AG20443 (cell line): ENCODE data around the gene ENTPD6.
"Not testable (repeated sequence)": the region's sequence is repeated elsewhere in the genome, so short reads cannot be mapped to it uniquely, and the experiment has no call there.

Experiments used
- DNase-seq: peaks from one replicate; pipeline ENCODE4 v3.0.0; 2012; ENCODE audit warnings: low spot score, mixed read lengths

Gene ENTPD6

DNA sequence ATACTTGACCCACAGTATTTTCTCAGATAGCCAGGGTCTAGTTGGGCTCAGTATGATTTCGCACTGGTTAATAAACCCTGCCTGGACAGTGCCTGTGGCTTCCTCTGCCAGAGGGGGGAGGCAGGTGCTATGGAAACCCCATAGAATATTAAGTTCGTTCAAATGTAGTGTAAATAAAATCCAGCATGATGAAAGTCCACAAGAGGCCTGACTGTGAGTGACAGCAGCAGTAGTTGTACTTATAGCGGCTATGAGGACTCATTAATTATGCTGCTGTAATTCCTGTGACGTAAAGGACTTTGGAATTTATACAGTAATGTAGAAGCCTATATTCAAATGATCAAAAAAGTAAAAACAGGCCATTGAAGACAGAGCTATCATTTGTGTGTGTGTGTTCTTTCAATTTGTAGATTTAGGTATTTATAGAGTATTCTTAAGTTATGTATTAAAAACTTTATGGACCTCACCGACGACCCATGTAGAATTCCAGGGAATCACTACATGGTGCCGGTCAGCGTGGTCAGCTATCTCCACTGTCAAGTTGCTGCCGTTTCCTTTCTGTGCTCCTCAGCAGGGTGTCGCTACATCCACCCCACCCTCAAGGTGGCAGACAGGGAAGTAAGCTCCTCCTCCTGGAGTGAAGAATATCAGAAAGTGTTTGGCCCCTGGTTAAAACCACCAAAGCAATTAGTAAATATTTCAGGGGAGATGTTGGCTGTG is 62.4 kb downstream of the ENTPD6 start:
- DNase-seq: no peak

DNA sequence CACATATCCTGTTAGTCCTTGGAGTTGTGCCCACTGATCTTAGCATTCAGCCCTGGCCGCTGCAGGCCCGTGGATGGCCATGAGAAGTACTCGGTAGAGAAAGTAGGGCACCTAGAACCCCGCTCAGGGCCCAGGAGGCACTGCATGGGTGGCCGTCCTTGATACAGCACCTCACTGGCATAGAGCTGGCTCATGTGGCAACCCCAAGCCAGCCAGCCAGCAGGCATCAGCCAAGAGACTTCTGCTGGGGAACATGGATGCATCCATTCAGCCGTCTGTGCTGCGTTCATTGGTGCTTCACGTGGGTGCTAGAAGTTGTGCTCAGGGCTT is 62.9 kb downstream of the ENTPD6 start:
- DNase-seq: no peak

DNA sequence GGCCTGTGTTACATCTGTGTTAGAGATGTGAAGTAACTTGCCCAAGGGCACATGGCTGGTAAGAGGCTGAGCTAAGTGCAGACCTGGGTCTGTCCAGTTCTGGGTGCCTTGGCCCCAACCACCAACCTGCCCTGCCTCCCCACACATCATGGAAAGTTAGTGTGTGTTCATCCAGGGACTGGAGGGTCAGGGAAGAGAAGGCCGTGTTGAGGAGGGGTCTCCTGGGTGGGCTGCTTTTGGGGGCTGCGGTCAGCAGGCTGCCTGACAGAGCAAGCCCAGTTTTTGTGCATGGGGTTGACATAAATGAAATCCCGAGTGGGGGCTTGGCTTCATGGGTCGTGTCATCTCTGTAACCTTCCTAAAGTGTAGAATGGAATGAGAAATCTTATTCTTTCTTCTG is 63.3 kb downstream of the ENTPD6 start:
- no peak for DNase-seq

DNA sequence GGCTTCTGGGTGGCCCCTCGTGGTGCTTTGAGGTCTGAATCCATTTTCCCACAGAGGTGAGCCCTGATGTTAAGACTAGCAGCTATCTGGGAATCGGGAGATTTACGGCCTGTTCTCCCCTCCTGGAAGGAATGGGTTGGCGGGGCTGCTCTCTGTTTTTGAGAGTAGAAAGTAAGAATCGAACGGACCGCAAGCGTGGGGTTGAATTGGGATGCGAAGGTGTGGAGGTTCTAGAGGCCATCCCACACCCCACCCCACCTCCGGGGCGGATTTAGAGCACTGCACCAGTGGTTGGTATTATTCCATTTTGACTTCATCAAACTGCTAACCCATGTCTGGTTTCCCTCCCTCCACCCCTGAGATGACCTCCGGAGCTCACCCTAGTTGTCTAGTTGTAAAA is 63.8 kb downstream of the ENTPD6 start:
- no peak for DNase-seq

DNA sequence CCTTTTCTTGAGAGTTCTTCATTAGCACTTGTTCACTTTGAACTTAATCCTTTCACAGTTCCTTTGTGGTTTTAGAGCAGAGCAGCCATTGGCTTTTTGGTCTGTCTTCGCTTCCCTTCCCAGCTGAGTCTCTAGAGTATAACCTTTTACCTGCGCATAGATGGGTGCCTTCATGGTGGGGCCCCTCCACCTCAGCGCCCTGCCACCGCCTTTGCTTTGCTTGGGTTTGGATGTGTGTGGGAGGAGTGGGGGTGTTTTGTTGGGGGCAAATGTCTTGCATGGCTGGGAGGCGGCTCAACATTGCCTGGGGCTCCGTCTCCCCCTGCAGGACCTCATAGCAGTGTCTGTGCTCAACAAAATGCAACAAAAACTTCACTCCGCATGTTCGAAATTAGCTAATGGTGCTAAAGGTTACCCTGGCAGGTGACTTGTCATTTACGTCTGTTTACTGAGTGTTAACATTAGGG is 64.3 kb downstream of the ENTPD6 start:
- DNase-seq: no peak

DNA sequence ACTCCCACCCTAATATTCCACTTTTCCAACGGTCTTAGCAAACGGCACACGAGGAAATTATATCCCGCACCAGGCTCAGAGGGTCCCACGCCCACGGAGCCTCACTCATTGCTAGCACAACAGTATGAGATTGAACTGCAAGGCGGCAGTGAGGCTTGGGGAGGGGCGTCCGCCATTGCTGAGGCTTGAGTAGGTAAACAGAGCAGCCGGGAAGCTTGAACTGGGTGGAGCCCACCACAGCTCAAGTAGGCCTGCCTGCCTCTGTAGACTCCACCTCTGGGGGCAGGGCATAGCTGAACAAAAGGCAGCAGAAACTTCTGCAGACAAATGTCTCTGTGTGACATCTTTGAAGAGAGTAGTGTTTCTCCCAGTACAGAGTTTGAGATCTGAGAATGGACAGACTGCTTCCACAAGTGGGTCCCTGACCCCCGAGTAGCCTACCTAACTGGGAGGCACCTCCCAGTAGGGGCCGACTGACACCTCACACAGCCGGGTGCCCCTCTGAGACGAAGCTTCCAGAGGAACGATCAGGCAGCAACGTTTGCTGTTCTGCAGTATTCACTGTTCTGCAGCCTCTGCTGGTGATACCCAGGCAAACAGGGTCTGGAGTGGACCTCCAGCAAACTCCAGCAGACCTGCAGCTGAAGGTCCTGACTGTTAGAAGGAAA is 65.4 kb downstream of the ENTPD6 start:
- DNase-seq: not testable (repeated sequence)

DNA sequence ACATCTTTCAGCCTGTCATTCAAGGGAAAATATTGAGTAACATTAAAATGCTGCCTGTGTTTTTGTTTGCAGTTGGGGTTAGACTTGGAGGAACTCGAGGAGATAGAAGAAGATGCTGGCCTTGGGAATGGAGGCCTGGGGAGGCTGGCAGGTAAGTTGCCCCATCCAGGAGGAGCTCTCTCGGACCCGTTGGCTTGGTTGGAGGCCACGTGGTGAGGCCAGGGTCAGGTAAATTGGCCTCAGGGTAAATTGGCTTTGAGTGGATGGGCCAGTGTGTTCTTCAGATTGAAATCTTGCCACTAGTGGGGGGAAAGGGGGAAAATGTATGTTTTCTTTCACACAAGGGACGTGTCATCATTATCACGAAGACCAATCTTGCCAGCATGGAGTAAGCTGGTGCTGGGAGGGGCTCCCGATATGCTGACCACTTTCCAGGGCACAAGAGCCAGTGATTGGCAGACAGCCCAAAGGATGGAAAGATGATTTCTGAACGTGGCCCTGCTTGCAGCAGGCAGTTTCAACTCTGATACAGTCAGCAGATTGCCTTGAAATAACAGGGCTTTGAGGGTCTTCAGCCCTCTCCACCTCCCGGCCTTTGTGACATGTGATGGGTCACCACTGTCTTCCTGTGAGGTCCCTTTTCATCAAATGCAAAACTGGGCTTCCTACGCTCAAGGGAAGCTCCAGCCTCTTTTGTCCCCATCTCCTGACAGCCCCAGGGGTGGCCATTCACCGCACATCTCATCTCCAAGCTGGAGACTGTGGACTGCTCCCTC is 73.7 kb downstream of the ENTPD6 start:
- no peak for DNase-seq

DNA sequence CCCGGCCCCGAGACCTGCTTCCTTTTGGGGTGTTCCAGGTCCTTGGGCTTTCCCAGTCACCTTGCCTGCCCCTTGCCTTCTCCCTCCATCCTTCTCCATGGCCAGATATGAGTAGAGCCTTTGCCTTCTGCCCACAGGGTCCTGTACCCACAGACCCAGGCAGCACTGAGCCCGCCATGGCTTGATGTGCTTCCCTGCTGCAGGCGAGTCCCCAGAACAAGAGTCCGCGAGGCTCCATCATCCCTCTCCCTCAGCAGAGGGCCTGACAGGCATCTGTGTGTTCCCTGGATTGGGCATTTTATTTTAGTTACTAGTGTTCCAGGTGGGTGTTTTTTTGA is 74.3 kb downstream of the ENTPD6 start:
- DNase-seq: no peak

DNA sequence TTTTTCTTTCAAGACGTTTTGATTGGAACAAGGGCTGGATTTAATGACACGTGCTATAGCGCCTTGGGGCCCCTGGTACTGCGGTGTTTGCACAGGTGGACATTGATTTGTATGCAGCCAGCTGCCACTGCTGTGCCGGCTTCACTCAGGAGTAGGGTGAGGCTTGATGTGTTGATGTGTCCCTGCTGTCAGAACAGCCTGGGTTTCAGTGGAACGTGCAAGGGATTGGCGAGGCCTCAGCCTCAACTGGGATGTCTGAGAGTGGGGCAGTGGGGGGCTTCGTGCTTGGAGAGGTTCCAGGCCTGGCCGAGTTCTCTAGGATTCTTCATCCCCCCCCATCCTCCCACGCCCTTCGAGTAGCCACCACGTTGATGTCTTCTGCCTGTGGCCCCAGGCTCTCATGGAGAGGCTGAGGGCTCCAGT is 75.3 kb downstream of the ENTPD6 start:
- no peak for DNase-seq

DNA sequence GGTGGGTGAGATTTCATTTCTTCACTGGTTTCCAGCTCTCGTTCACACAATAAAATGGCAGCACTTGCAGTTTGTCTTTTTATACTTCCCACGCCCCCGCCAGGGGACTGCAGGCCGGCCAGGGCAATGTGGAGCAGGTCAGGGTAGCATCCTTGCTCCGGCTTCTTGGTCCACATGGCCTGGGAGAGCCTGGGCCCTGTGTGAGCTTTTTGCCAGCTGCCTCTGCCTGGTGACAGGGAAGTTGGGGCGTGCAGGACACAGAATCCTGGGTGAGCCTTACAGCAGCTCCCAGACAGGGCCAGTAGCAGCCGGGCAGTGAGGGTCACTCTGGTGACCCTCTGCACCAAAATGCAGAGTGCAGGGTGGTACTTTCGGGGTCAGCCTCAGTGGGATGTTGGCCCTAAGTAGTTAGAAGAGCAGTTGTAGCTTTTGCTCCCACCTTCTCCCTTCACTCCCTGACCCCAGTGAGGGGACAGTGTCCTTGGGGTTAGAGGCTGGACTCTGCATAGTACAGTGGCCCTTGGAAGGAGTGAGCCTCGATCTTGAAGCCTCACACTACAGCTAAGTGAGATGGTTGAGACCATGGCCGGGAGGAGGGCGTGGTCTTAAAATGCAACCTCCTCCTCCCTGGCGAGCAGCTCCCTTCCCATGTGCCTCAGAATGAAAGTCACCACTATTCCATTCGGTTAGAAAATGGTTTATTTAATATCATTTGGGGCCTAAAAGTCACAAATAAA is 76.1 kb downstream of the ENTPD6 start:
- DNase-seq: no peak

DNA sequence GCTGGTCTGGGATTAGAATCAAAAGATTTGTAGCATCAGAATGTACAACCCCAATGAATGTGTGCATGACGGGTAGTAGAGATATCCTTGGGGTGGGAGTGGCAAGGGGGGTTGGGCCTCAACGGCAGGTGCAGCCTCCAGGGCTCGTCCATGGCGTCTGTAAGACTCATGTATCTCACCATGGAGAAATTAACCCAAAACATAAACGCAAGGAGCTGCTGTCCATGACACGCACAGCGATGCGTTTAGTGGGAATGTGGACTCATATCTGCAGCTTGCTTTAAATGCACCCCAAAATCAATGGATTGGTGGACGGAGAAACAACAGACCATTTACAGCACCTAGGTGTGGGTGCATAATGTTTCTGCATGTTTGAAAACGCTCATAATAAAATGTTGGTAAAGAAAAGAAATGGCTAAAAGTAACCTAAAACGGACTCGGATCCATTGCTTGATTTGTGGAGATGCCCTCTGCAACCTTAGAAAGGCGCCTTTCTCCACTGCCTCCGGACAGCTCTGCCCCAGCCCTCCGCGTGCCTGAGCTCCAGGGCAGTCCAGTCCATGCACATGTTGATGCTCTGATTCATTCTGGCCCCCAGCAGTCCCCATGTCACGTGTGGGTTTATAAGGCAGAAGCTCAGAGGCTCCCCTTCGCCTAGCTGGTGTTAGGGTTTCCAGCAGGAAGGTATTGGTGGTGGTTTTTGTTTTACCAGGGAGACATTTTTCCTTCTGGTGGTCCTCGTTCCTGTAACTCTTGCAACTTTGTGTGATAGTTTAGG is 76.9 kb downstream of the ENTPD6 start:
- DNase-seq: peak; percentile 40

DNA sequence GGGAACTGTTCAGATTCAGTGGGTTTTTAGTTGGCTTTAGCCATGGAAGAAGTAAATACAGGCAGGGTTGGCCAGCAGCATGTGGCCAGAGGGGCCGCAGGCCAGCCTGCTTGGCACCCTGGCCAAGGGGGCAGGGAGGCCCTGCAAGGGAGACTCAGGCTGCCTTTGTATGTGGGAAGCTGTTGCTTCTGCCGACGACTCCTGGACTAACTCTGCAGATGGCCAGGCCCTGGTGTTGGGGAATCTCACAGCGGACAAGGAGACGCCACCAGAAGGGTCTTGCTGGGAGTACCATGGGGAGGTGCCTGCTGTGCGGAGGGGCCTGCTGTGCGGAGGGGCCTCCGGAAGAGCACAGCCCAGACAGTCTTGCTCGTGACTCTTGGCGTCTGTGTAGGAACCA is 77.5 kb downstream of the ENTPD6 start:
- no peak for DNase-seq

DNA sequence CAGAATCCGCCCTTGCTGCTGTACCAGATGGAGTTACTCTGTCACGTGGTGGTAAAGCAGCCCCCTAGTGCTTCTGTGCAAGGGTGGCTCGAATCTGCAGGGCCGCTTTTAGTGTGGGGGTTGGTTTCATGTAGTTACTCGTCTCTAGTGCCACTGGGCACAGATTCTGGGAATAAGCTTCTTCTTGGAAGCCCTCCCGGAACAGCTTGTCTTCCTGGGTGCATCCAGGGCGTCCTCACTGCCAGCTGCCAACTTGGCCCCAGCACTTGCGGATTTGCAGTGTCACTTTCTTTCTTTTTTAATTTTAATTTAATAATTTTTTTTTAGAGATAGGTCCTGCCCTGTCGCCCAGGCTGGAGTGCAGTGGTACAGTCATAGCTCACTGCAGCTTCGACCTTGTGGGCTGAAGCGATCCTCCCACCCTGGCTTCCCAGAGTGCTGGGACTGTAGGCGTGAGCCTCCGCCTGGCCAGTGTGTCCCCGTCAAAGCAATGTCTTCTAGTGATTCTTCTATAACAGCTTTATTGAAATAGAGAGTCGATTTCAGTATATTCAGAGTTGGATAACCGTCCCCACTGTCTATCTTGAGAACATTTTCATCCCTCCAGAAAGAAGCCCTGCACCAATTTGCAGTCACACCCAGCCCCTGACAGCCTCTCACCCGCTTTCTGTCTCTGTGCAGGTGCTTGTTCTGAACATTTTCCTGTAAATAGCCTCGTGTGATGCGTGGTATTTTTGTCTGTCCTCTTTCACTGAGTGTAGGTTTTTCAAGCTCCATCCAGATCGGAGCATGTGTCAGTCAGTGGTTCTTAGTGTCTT is 78.2 kb downstream of the ENTPD6 start:
- DNase-seq: no peak

DNA sequence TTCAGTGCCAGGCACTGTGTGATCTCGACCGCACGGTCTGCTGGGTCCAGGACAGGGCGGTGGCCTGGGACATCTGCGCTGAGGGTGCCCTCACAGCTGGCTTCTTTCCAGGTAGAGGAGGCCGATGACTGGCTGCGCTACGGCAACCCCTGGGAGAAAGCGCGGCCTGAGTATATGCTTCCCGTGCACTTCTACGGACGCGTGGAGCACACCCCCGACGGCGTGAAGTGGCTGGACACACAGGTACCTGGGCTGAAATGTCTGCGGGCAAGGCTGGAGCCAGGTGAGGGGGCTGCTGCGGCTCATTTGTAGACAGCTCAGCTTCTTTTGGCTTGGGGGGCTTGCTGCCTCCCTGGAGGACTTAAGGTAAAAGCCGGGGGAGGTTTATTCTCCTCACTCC is 79.0 kb downstream of the ENTPD6 start:
- no peak for DNase-seq

DNA sequence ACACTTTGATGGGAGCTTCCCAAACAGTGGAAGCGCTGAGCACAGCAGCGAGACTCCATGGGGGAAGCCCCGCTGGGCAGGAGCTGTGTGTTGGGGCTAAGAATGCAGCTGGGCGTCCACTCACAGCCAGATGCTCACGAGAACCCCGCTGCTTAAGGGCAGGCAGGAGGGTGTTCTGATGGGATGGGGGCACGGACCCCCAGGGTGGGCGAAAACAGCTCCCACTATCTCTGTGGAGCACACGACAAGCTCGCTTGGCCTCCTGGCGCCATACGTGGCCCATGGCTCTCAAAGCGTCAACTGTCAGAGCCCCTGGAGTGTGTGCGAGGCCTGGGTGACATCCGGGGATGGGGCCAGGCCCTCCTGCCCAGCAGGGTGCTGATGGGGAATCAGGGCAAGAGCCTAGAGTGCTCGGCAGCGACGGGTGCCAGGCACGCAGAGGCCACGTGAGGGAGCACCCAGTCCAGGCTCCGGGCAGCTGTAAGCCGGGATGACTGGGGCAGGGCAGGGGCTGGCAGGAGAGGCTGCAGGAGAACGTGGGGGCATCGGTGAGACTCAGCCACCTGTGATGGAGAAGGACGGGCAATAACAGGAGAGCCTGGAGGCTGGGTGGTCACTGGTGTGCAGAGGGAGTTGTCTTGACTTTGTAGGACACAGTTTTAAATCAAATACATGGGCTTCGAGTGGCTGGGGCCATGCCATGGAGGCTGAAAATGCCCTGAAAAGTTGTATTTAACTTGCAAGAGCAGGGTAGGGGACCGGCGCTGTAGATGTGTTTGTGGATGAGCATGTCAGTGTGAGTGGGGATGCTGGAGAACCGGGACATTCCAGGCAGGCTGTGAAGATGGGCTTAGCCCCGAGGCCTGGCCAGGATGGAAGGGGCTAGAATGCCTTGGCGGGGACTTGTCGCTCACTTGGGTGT is 79.6 kb downstream of the ENTPD6 start:
- DNase-seq: no peak

DNA sequence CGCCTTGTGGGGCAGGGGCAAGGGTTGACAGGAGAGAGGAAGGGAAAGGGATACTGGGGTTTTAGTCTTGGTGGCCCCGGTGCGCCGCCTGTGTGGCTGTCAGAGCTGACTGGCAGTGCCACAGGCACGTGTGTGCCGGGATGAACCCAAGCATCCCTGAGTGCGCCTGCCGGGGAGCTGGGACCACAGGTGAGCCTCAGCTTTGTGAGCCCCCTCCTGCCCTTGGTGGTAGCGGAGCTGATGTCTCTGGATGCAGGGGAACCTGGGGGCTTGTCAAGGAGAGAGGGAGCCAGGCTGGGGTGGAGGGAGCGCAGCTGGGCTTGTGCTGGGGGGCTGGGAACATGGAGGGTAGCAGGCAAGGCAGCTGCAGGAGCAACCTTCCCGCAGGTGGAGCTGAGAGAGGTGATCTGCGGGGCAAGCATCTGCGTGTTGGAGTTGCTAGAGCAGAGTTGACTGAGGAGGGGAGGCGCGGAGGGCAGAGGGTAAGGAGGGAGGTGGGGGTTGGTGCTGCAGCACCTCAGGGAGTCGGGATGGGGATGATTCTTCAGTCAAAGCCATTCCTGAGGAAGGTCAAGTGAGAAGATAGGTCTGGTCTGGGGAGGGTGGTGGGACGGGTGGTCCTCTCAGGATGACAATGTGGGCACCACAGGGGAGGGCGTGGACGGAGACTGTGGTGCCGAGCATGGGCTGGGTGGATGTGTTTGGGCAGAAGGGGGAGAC is 80.5 kb downstream of the ENTPD6 start:
- DNase-seq: no peak
